SK-N-SH (cell line): ENCODE data around the gene GOLPH3.

ENCODE experiments used
- CTCF ChIP-seq: fragments of 200-600 bp; sonication (generic); IDR thresholded peaks from 2 replicates; pipeline ENCODE4 v1.6.1; 2017; ENCODE audit warnings: antibody characterized with exemption, mild to moderate bottlenecking, moderate library complexity
- EP300 ChIP-seq, 2 experiments: IDR thresholded peaks; 2 replicates each; pipeline versions ENCODE4 v1.4.0 to v1.6.1; 2012; ENCODE audit warnings: borderline replicate concordance in 1 of 2, low read depth in 1 of 2, low read length in 1 of 2
- JUND ChIP-seq: IDR thresholded peaks from 2 replicates; pipeline ENCODE4 v1.4.0; 2012
- MAX ChIP-seq: IDR thresholded peaks from 2 replicates; pipeline ENCODE4 v1.4.0; 2012; ENCODE audit warnings: low read depth
- MEF2A ChIP-seq: IDR thresholded peaks from 2 replicates; pipeline ENCODE4 v1.4.0; 2012; ENCODE audit warnings: low read depth, borderline replicate concordance
- POLR2AphosphoS5 ChIP-seq: IDR thresholded peaks from 2 replicates; pipeline ENCODE4 v1.6.1; 2012; ENCODE audit warnings: low read depth, low read length
- YY1 ChIP-seq: IDR thresholded peaks from 2 replicates; pipeline ENCODE4 v1.4.0; 2012; ENCODE audit warnings: low read depth, mild to moderate bottlenecking
- ZBTB33 ChIP-seq: IDR thresholded peaks from 2 replicates; pipeline ENCODE4 v1.4.0; 2012; ENCODE audit warnings: low read depth, borderline replicate concordance

- TF ChIP-seq YY1 (no peak), ZBTB33 (no peak), CTCF (no peak), MEF2A (no peak), POLR2AphosphoS5 (no peak), MAX (no peak), EP300 (IDR thresholded peaks at IDR 0.05; ENCODE audit: borderline replicate concordance in 1 of 2, low read depth in 1 of 2, low read length in 1 of 2) (no peak), JUND (no peak)
These were observed 22.9 kb upstream of the GOLPH3 start for GRCh38 chr5:32197032-32197431.
